ENCODE measurements around the gene SLC27A4. TPM values are rescaled to one million over a fixed set of nuclear protein-coding genes. Genes with fewer than 3 reads are reported as not detected.

Gene SLC27A4
- total and polyA plus RNA-seq, 7 experiments from 2014 or later, result 6.1 to 20.1 (median 10.1) TPM

DNA sequence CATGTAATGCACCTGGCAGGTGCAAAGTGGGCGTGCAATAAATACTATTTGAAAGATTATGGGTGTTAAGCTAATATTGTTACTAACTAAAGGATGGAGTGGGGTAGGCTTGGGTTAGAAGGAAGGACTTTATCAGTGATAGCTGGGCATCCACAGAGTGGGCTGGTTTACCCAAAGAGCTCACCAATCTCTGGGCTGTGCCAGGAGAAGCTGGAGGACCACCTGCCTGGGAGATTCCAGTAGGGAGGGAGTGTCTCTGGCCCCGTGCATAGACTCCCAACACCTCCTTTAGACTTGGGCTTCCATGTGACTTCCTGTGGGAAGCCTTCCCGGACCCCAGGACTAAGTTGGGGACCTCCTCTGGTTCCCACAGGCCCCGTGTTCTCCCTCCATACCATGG lies 25.2 kb downstream of the SLC27A4 start:
- H3K9me3 Mint-ChIP-seq, result no peaks in the 10 kb centered on the region
- peaks cover 5 to 27% (median 10%) of the 10 kb centered on the region in 7 donors for H3K4me1 Mint-ChIP-seq
- peak overlapping the region; percentile 43 for H3K27ac ChIP-seq (ENCODE audit: low read depth, low read length)
- no peak overlapping the region for H3K4me3 ChIP-seq (ENCODE audit: low read length)
- H3K4me1 ChIP-seq (ENCODE audit: control insufficient read depth in 2 of 2, insufficient read depth in 2 of 2, low read length in 2 of 2), result peaks cover 10 to 12% of the 10 kb centered on the region in 2 donors
- ChIA-PET POLR2A (interaction anchor here (0.6 to 0.7 kb wide), 3 partner anchors 90 to 710 kb away, joined by 3 to 4 read pairs (median 3); partner anchors contain the start of genes DOLK, GOLGA2, NUP188 and SWI5), CTCF (interaction anchor here (0.6 kb wide), 1 partner anchor 129 kb away, joined by 3 read pairs; no protein-coding TSS in a partner anchor)
- H3K27me3 ChIP-seq (ENCODE audit: control insufficient read depth in 2 of 2, insufficient read depth in 2 of 2, low read length in 2 of 2), result no peaks in the 10 kb centered on the region
- ATAC-seq, result no peak
- peak overlapping the region in 9 of 10 donors; percentile 14 to 74 (median 51) for H3K4me3 Mint-ChIP-seq
- peak overlapping the region in 4 of 9 donors; percentile 15 to 61 (median 47) for H3K27ac Mint-ChIP-seq
- H3K9me3 ChIP-seq (ENCODE audit: control insufficient read depth in 2 of 3, low read length in 3 of 3), result no peaks in the 10 kb centered on the region
- intact Hi-C loops (cut with micrococcal nuclease), result loop anchor here in 1 of 2 donors (10.0 kb wide), 1 partner anchor 519 kb away; the partner anchor contains the start of genes KYAT1 and LRRC8A
- no peaks in the 10 kb centered on the region for H3K27me3 Mint-ChIP-seq
- no peak for DNase-seq
- no peaks in the 10 kb centered on the region for H3K36me3 ChIP-seq (ENCODE audit: control insufficient read depth in 2 of 3, insufficient read depth in 3 of 3, low read length in 3 of 3)
- H3K36me3 Mint-ChIP-seq, result no peaks in the 10 kb centered on the region

DNA sequence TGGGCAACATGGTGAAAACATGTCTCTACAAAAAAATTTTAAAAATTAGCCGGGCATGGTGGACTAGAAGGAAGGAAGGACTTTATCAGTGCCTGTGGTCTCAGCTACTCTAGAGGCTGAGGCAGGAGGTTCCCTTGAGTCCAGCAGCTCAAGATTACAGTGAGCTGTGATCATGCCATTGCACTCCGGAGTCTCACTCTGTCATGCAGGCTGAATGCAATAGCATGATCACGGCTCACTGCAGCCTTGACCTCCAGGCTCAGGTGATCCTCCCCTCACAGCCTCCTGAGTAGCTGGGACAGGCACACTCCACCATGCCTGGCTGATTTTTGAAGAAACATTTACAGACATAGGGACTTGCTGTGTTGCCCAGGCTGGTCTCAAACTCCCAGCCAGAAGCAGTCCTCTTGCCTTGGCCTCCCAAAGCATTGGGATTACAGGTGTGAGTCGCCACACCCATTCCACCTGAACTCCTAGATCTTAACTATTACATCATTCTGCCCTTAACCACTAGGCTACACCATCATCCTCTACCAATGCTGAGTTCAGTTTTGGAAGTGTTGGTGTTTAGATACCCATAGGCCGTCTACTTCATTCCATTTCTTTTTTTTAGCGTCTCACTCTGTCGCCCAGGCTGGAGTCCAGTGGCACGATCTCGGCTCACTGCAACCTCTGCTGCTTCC lies 28.8 kb downstream of the SLC27A4 start:
- H3K9me3 Mint-ChIP-seq, result peaks cover 0 to 2% (median 0%) of the 10 kb centered on the region in 11 donors
- peaks cover 18 to 47% (median 37%) of the 10 kb centered on the region in 7 donors for H3K4me1 Mint-ChIP-seq
- ChIA-PET POLR2A (interaction anchor here (0.8 kb wide), 2 partner anchors 8 to 29 kb away, joined by 3 read pairs; partner anchors contain the start of gene SLC27A4), CTCF (no interaction called here)
- peaks cover 0 to 9% (median 6%) of the 10 kb centered on the region in 5 donors for H3K36me3 Mint-ChIP-seq
- Histone ChIP-seq H3K9me3 (ENCODE audit: control insufficient read depth in 2 of 3, low read length in 3 of 3) (no peaks in the 10 kb centered on the region), H3K4me1 (ENCODE audit: control insufficient read depth in 2 of 2, insufficient read depth in 2 of 2, low read length in 2 of 2) (peaks cover 17 to 22% of the 10 kb centered on the region in 2 donors), H3K4me3 (ENCODE audit: low read length) (no peak overlapping the region), H3K36me3 (ENCODE audit: control insufficient read depth in 2 of 3, insufficient read depth in 3 of 3, low read length in 3 of 3) (peaks cover 0 to 13% (median 0%) of the 10 kb centered on the region in 3 experiments), H3K27ac (ENCODE audit: low read depth, low read length) (no peak overlapping the region), H3K27me3 (ENCODE audit: control insufficient read depth in 2 of 2, insufficient read depth in 2 of 2, low read length in 2 of 2) (no peaks in the 10 kb centered on the region)
- intact Hi-C loops (cut with micrococcal nuclease), result loop anchor here in 1 of 2 donors (10.0 kb wide), 1 partner anchor 516 kb away; the partner anchor contains the start of genes KYAT1 and LRRC8A
- DNase-seq, result no peak
- ATAC-seq, result no peak
- H3K27ac Mint-ChIP-seq, result peak overlapping the region in 2 of 9 donors; percentile 41 to 43
- H3K4me3 Mint-ChIP-seq, result peak overlapping the region in 1 of 10 donors; percentile 29
- no peaks in the 10 kb centered on the region for H3K27me3 Mint-ChIP-seq

DNA sequence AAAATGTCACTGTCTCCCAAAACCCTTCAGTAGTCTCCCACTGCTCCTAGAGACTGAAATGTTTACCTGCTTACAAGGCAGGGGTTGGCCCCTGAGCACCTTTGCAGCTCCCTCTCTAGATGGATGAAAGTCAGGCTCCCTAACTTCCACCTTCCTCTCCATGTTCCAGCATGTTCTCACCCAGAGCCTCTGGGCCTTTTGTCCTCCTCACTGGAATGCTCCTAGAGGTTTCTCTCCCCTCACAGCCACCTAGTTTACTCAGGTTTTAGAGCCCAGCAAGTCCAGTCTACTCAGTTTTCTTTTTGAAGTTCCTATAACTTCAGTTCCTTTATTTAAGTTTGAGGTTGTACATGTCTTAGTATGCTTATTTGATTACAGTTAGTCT lies 30.0 kb downstream of the SLC27A4 start:
- H3K36me3 Mint-ChIP-seq, result peaks cover 0 to 11% (median 6%) of the 10 kb centered on the region in 5 donors
- ChIA-PET POLR2A (interaction anchor here (0.6 to 2.7 kb wide), 5 partner anchors 9 to 183 kb away, joined by 3 to 28 read pairs (median 3); partner anchors contain the start of gene SLC27A4), CTCF (interaction anchor here (2.9 kb wide), 1 partner anchor 8 kb away, joined by 19 read pairs; no protein-coding TSS in a partner anchor)
- H3K4me3 Mint-ChIP-seq, result peak overlapping the region; percentile 86 to 99 (median 96)
- peaks cover 18 to 41% (median 37%) of the 10 kb centered on the region in 7 donors for H3K4me1 Mint-ChIP-seq
- peak overlapping the region; percentile 92 for H3K4me3 ChIP-seq (ENCODE audit: low read length)
- peaks cover 17% of the 10 kb centered on the region in 2 donors for H3K4me1 ChIP-seq (ENCODE audit: control insufficient read depth in 2 of 2, insufficient read depth in 2 of 2, low read length in 2 of 2)
- intact Hi-C loops (cut with micrococcal nuclease), result loop anchor here (2.0 to 5.0 kb wide), 5 partner anchors 50 to 1432 kb away; partner anchors contain the start of genes CERCAM (in 1 of the 2), DOLK (in 1 of the 2), GLE1 (in 1 of the 2) and NUP188 (in 1 of the 2)
- H3K27ac Mint-ChIP-seq, result peak overlapping the region; percentile 94 to 99 (median 98)
- no peaks in the 10 kb centered on the region for H3K27me3 Mint-ChIP-seq
- H3K27ac ChIP-seq (ENCODE audit: low read depth, low read length), result peak overlapping the region; percentile 94
- ATAC-seq (no peak), DNase-seq (no peak)
- H3K9me3 Mint-ChIP-seq, result peaks cover 0 to 2% (median 0%) of the 10 kb centered on the region in 11 donors
- no peaks in the 10 kb centered on the region for H3K27me3 ChIP-seq (ENCODE audit: control insufficient read depth in 2 of 2, insufficient read depth in 2 of 2, low read length in 2 of 2)
- peaks cover 0 to 22% (median 0%) of the 10 kb centered on the region in 3 experiments for H3K36me3 ChIP-seq (ENCODE audit: control insufficient read depth in 2 of 3, insufficient read depth in 3 of 3, low read length in 3 of 3)
- no peaks in the 10 kb centered on the region for H3K9me3 ChIP-seq (ENCODE audit: control insufficient read depth in 2 of 3, low read length in 3 of 3)

DNA sequence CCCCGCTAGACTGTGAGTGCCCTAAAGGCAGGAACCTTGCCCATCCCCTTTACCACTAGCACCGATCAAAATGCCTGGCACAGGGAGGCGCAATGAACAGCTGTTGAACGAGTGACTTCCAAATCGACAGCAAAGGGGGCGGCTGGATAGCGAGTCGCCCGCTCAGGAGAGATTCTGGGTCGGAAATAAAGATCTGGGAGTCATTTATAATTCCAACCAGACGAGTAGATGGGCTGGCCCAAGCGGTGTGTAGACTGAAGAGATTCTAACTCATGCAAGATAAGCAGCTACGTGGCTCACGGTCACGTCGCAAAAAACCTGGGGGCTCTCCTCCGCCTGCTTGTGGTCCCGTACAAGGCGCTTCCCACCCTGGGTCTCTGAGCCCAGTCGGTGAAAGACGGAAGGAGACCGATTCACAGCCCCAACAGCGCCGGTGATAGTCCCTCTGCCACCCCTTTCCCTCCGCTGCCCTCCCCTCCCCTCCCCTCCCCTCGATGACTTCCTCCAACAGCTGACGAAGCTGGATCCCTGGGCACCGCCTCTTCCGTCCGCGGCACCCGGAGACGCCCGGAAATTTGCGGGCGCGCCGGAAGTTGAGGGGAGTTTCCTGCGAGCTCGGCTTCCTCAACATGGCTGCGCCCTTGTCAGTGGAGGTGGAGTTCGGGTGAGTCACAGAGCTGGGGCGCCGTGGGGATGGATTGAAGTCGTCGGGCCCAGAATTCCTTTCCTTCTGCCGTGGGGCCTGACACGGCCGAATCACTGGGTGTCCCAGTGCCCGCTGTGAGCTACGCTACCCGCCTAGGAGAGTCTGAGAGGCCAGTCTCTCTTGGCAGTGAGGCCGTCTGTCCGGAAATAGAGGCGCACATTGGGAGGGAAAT lies 30.7 kb downstream of the SLC27A4 start, which contains the start of gene URM1:
Gene URM1, plus strand, starts transcription at position 623 of the 878 bp plus-strand sequence. Its CDS starts 7 bp downstream, at position 630.
- Histone ChIP-seq H3K27ac (ENCODE audit: low read depth, low read length) (peak within 1 kb of the TSS; percentile 94), H3K36me3 (ENCODE audit: control insufficient read depth in 2 of 3, insufficient read depth in 3 of 3, low read length in 3 of 3) (peaks cover 0 to 27% (median 0%) of the 10 kb centered on the region in 3 experiments), H3K27me3 (ENCODE audit: control insufficient read depth in 2 of 2, insufficient read depth in 2 of 2, low read length in 2 of 2) (no peaks in the 10 kb centered on the region), H3K4me3 (ENCODE audit: low read length) (peak within 1 kb of the TSS; percentile 92), H3K4me1 (ENCODE audit: control insufficient read depth in 2 of 2, insufficient read depth in 2 of 2, low read length in 2 of 2) (peaks cover 17% of the 10 kb centered on the region in 2 donors), H3K9me3 (ENCODE audit: control insufficient read depth in 2 of 3, low read length in 3 of 3) (no peaks in the 10 kb centered on the region)
- POLR2A ChIA-PET, result interaction anchor here (0.6 to 2.7 kb wide), 11 partner anchors 9 to 657 kb away, joined by 3 to 28 read pairs (median 4); partner anchors contain the start of genes GOLGA2, SH3GLB2, SWI5 and ZER1
- peak within 1 kb of the TSS; percentile 94 to 99 (median 98) for H3K27ac Mint-ChIP-seq
- DNase-seq, result peak; percentile 88 to 97 (median 95)
- CTCF ChIA-PET, result interaction anchor here (0.6 to 2.9 kb wide), 4 partner anchors 9 to 160 kb away, joined by 3 to 19 read pairs (median 5); no protein-coding TSS in a partner anchor
- peak within 1 kb of the TSS; percentile 86 to 99 (median 96) for H3K4me3 Mint-ChIP-seq
- ATAC-seq, result peak; percentile 98
- H3K9me3 Mint-ChIP-seq, result peaks cover 0 to 2% (median 0%) of the 10 kb centered on the region in 11 donors
- intact Hi-C loops (cut with micrococcal nuclease), result loop anchor here (1.0 to 5.0 kb wide), 19 partner anchors 9 to 1432 kb away; partner anchors contain the start of genes CERCAM (in 2 of the 2), COQ4 (in 2 of the 2), GOLGA2 (in 2 of the 2) and ODF2 (in 2 of the 2)
- H3K4me1 Mint-ChIP-seq, result peaks cover 18 to 41% (median 36%) of the 10 kb centered on the region in 7 donors
- H3K27me3 Mint-ChIP-seq, result no peaks in the 10 kb centered on the region
- peaks cover 0 to 11% (median 9%) of the 10 kb centered on the region in 5 donors for H3K36me3 Mint-ChIP-seq

DNA sequence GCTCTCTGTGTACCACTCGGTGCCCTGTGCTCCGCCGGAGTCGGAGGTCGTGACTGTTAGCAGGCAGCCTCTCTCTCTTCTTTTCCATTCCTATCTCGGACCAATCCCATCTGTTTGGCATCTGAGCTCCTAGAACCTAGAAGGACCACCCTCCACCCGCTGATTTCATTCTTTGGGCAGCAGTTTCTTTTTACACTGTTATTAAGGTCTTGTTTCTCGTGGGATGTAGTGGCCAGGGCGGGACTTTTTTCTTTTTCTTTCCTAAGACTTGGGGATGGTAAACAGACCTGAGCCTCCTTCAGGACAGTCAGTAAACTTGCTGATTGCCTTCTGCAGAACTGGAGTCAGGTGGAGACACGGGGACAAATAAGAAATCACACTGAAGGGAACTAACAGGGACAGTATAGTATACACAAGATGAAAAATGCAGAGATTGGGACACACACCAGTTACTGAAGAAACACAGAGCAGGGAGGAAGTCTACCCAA lies 31.3 kb downstream of the SLC27A4 start:
- POLR2A ChIA-PET, result interaction anchor here (0.6 to 2.7 kb wide), 9 partner anchors 10 to 657 kb away, joined by 3 to 28 read pairs (median 4); partner anchors contain the start of genes GOLGA2, SH3GLB2, SWI5 and ZER1
- no peaks in the 10 kb centered on the region for H3K27me3 ChIP-seq (ENCODE audit: control insufficient read depth in 2 of 2, insufficient read depth in 2 of 2, low read length in 2 of 2)
- CTCF ChIA-PET, result interaction anchor here (0.6 to 2.9 kb wide), 4 partner anchors 9 to 161 kb away, joined by 3 to 19 read pairs (median 5); no protein-coding TSS in a partner anchor
- ATAC-seq (no peak), DNase-seq (no peak)
- Mint-ChIP-seq H3K4me1 (peaks cover 18 to 41% (median 36%) of the 10 kb centered on the region in 7 donors), H3K9me3 (peaks cover 0 to 2% (median 0%) of the 10 kb centered on the region in 11 donors), H3K27me3 (no peaks in the 10 kb centered on the region), H3K4me3 (peak overlapping the region; percentile 86 to 99 (median 96)), H3K27ac (peak overlapping the region; percentile 94 to 99 (median 98)), H3K36me3 (peaks cover 0 to 11% (median 9%) of the 10 kb centered on the region in 5 donors)
- peaks cover 17% of the 10 kb centered on the region in 2 donors for H3K4me1 ChIP-seq (ENCODE audit: control insufficient read depth in 2 of 2, insufficient read depth in 2 of 2, low read length in 2 of 2)
- intact Hi-C loops (cut with micrococcal nuclease), result loop anchor here (1.0 to 5.0 kb wide), 19 partner anchors 9 to 1431 kb away; partner anchors contain the start of genes CERCAM (in 2 of the 2), COQ4 (in 2 of the 2), GOLGA2 (in 2 of the 2) and ODF2 (in 2 of the 2)
- H3K4me3 ChIP-seq (ENCODE audit: low read length), result peak overlapping the region; percentile 92
- H3K36me3 ChIP-seq (ENCODE audit: control insufficient read depth in 2 of 3, insufficient read depth in 3 of 3, low read length in 3 of 3), result peaks cover 0 to 28% (median 0%) of the 10 kb centered on the region in 3 experiments
- H3K9me3 ChIP-seq (ENCODE audit: control insufficient read depth in 2 of 3, low read length in 3 of 3), result no peaks in the 10 kb centered on the region
- peak overlapping the region; percentile 94 for H3K27ac ChIP-seq (ENCODE audit: low read depth, low read length)

All from naive thymus-derived CD4-positive, alpha-beta T cell (primary cell).